HCT116 (cell line): ENCODE measurements around the gene MAP4K1. TPM values are rescaled to one million over a fixed set of nuclear protein-coding genes. Genes with fewer than 3 reads are reported as not detected.
A peak's percentile ranks its signal among the peaks of the same experiment; 100 is the strongest.

ENCODE experiments used
- ATAC-seq: fragments of 200-7000 bp; cut with Tn5 transposase; 2 replicates; pipeline ENCODE4 v1.9.1; 2020; ENCODE audit warnings: mild to moderate bottlenecking, moderate library complexity
- BruUV-seq: library from RNA; stranded (reverse); fragments of 400-500 nt; replicated peaks from 2 replicates; lab custom pipeline; 2021; lab: Mats Ljungman, UMichigan
- CTCF ChIA-PET: fragments of 300-600 bp; sonication (Branson Sonifier 250); formaldehyde crosslinking; loops from one replicate; lab custom pipeline; 2021; ENCODE audit warnings: antibody characterized with exemption; lab: Charles Lee
- POLR2A ChIA-PET: fragments of 300-600, 350-600 bp; sonication (Branson Sonifier 250); formaldehyde crosslinking; loops from one replicate; lab custom pipeline; 2021; ENCODE audit warnings: antibody characterized with exemption; lab: Charles Lee
- RAD21 ChIA-PET, 2 experiments: fragments of 300-600 bp; sonication (Branson Sonifier 250); formaldehyde crosslinking; loops; one replicate each; lab custom pipeline; 2023; ENCODE audit warnings: low total read pairs in 2 of 2; ENCODE audit not compliant: uncharacterized antibody in 2 of 2, unreplicated experiment in 2 of 2, low non-redundant PET in 1 of 2; lab: Charles Lee
- DNase-seq: peaks from one replicate; pipeline ENCODE4 v3.0.0-alpha.2; 2010; ENCODE audit warnings: low read depth, low spot score
- H2AFZ ChIP-seq: fragments of 200-600 bp; shearing (Covaris generic), sonication (generic); 2 replicates; pipeline ENCODE4 v1.6.1; 2017; ENCODE audit warnings: low read depth, mixed run types, mixed read lengths, antibody characterized with exemption, low read length; ENCODE audit not compliant: poor library complexity, severe bottlenecking
- H3K27ac ChIP-seq: 2 replicates; pipeline ENCODE4 v1.5.1; 2012; ENCODE audit warnings: low read depth, low read length
- H3K27me3 ChIP-seq: fragments of 200-600 bp; sonication (generic); 2 replicates; pipeline ENCODE4 v1.6.1; 2016; ENCODE audit warnings: mixed run types, low read length, mixed read lengths; ENCODE audit not compliant: insufficient read depth
- H3K36me3 ChIP-seq, 2 experiments: fragments of 200-500 bp in 1 of 2; fragments of 200-600 bp in 1 of 2; sonication (Bioruptor generic) in 1 of 2; sonication (generic) in 1 of 2; 2 replicates each; pipeline versions ENCODE4 v1.5.1 to v1.6.1; 2014 to 2016; ENCODE audit warnings: low read length in 2 of 2, inconsistent platforms in 1 of 2, mixed read lengths in 1 of 2, mixed run types in 1 of 2; ENCODE audit not compliant: insufficient read depth in 2 of 2, control insufficient read depth in 1 of 2
- H3K4me1 ChIP-seq, 2 experiments: fragments of 200-600 bp in 1 of 2; sonication (generic) in 1 of 2; 2 replicates each; pipeline versions ENCODE4 v1.5.1 to v1.6.1; 2012 to 2017; ENCODE audit warnings: low read length in 2 of 2, inconsistent platforms in 1 of 2, mild to moderate bottlenecking in 1 of 2, mixed read lengths in 1 of 2, mixed run types in 1 of 2, moderate library complexity in 1 of 2; ENCODE audit not compliant: insufficient read depth in 2 of 2, control insufficient read depth in 1 of 2
- H3K4me2 ChIP-seq: fragments of 200-600 bp; sonication (generic); 2 replicates; pipeline ENCODE4 v1.6.1; 2017; ENCODE audit warnings: mixed run types, low read length, mixed read lengths
- H3K4me3 ChIP-seq, 2 experiments: fragments of 200-600 bp in 1 of 2; sonication (generic) in 1 of 2; replicated peaks in 1 of 2; 2 replicates each; pipeline ENCODE4 v1.5.1; 2011 to 2016; ENCODE audit warnings: low read length in 2 of 2, control low read depth in 1 of 2, low read depth in 1 of 2, mild to moderate bottlenecking in 1 of 2, mixed read lengths in 1 of 2, mixed run types in 1 of 2
- H3K79me2 ChIP-seq: fragments of 200-600 bp; sonication (generic); 2 replicates; pipeline ENCODE4 v1.6.1; 2017; ENCODE audit warnings: mild to moderate bottlenecking, mixed run types, low read length, moderate library complexity, mixed read lengths; ENCODE audit not compliant: insufficient read depth
- H3K9ac ChIP-seq: fragments of 200-600 bp; sonication (generic); 2 replicates; pipeline ENCODE4 v1.6.1; 2016; ENCODE audit warnings: low read length, mixed read lengths
- H3K9me2 ChIP-seq: fragments of 200-600 bp; sonication (generic), shearing (Covaris generic); 2 replicates; pipeline ENCODE4 v1.6.1; 2017; ENCODE audit warnings: mixed run types, mild to moderate bottlenecking, moderate library complexity; ENCODE audit not compliant: insufficient read depth
- H3K9me3 ChIP-seq, 2 experiments: fragments of 200-500 bp in 1 of 2; fragments of 200-600 bp in 1 of 2; sonication (Bioruptor generic) in 1 of 2; sonication (generic) in 1 of 2; 2 replicates each; pipeline ENCODE4 v1.6.1; 2014 to 2017; ENCODE audit warnings: low read length in 2 of 2, mixed read lengths in 2 of 2, inconsistent platforms in 1 of 2, low read depth in 1 of 2, mild to moderate bottlenecking in 1 of 2, mixed run types in 1 of 2, moderate library complexity in 1 of 2; ENCODE audit not compliant: control insufficient read depth in 1 of 2, insufficient read depth in 1 of 2
- H4K20me1 ChIP-seq: fragments of 200-600 bp; sonication (generic), shearing (Covaris generic); 2 replicates; pipeline ENCODE4 v1.6.1; 2017; ENCODE audit warnings: mixed run types, mild to moderate bottlenecking, moderate library complexity; ENCODE audit not compliant: insufficient read depth
- CBX3 ChIP-seq: IDR thresholded peaks from 2 replicates; pipeline ENCODE4 v1.6.1; 2012; ENCODE audit warnings: low read depth
- CTCF ChIP-seq, 3 experiments: fragments of 200-600 bp in 1 of 3; sonication (generic) in 1 of 3; IDR thresholded peaks in 2 of 3; conservative IDR thresholded peaks in 1 of 3; 2 replicates each; pipeline ENCODE4 v1.5.1; 2012 to 2017; ENCODE audit warnings: low read depth in 2 of 3, low read length in 2 of 3, antibody characterized with exemption in 1 of 3, borderline replicate concordance in 1 of 3, control low read depth in 1 of 3, mild to moderate bottlenecking in 1 of 3, mixed read lengths in 1 of 3, mixed run types in 1 of 3, moderate library complexity in 1 of 3; ENCODE audit not compliant: insufficient read depth in 1 of 3
- EZH2 ChIP-seq: fragments of 200-600 bp; sonication (generic); IDR thresholded peaks from 2 replicates; pipeline ENCODE4 v1.6.1; 2017; ENCODE audit warnings: antibody characterized with exemption, mixed run types
- POLR2A ChIP-seq: IDR thresholded peaks from 2 replicates; pipeline ENCODE4 v1.7.0; 2011; ENCODE audit warnings: borderline replicate concordance; ENCODE audit not compliant: insufficient read depth, insufficient read length; ENCODE audit errors: extremely low read depth
- RAD21 ChIP-seq: IDR thresholded peaks from 2 replicates; pipeline ENCODE4 v1.6.1; 2012; ENCODE audit warnings: low read depth, mild to moderate bottlenecking
- SP1 ChIP-seq: IDR thresholded peaks from 2 replicates; pipeline ENCODE4 v1.6.1; 2012; ENCODE audit warnings: low read depth
- SRF ChIP-seq: IDR thresholded peaks from 2 replicates; pipeline ENCODE4 v1.6.1; 2012; ENCODE audit warnings: low read depth
- intact Hi-C: fragments of 100-400 bp; cut with micrococcal nuclease; formaldehyde crosslinking; loops from 2 replicates; pipeline ENCODE4 v1.10.0; 2022
- total RNA-seq: library from RNA; stranded (reverse); gene quantifications from one replicate; pipeline ENCODE4 v1.2.1, GENCODE V29; 2021; ENCODE audit not compliant: unreplicated experiment

MAP4K1 gene
- total RNA-seq, 1 experiment from 2014 or later, result 9.1 TPM

DNA sequence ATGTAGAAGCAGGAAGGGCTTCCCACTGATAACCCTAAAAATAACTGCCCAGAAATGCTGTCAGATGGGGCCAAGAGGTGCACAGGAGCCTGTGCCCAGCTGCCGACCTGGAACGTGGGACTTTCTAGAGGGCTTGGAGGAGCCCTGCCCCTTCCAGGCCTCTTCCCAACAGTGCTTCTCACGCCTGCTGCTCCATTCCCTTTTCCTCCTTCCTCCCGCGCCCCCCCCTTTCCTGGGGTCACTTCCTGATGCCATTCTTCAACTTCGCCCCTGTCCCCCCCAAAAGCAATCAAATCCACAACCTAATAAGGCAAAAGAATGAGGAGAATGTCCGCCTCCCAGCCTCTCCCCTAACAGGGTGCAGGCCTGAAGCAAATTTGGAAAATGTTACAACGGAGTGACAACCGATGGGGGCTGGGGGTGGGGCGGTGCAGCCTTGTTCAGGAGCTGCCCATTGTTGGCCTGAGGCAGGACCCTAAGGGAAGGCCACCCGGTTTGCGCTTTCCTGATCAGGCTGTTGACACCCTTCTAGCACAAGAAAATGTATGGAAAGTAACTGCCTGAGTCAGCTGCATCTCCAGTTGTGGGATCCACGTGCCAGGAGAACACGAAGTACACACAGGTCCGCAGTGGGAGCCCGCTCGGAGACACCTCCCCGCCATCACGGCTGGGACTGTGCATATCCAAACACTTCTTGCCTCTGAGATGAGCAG is 48.4 kb upstream of the MAP4K1 start:
- no peak for ATAC-seq
- H3K27me3 ChIP-seq, result no peaks in the 10 kb centered on the region
- TF ChIP-seq EZH2, result no peak
- TF ChIP-seq SP1, result no peak
- no peak for TF ChIP-seq RAD21
- TF ChIP-seq, all 23 proteins: peak for 0
- ChIA-PET CTCF (no interaction called here), RAD21 (no interaction called here), POLR2A (interaction anchor here (0.6 kb wide), 1 partner anchor 19 kb away, joined by 4 read pairs; the partner anchor contains the start of gene ACTN4)
- Histone ChIP-seq H3K4me2 (peak overlapping the region; percentile 25), H3K9ac (peak overlapping the region; percentile 26), H3K4me1 (peaks cover 78 to 95% of the 10 kb centered on the region in 2 experiments), H4K20me1 (peaks cover 14% of the 10 kb centered on the region; the same call in 1 of the 2 replicates), H3K9me2 (no peaks in the 10 kb centered on the region), H3K79me2 (peaks cover 100% of the 10 kb centered on the region), H3K9me3 (no peaks in the 10 kb centered on the region), H2AFZ (no peak overlapping the region), H3K27ac (peak overlapping the region; percentile 40), H3K36me3 (peaks cover 7 to 16% of the 10 kb centered on the region in 2 experiments; a peak in 2 of 4 replicates), H3K4me3 (no peak overlapping the region)
- intact Hi-C loops, result no loop called here
- BruUV-seq, result no TSS peak
- no peak for DNase-seq

- peak overlapping the region; percentile 26; the same call in 1 of the 2 replicates for H3K9ac ChIP-seq
- POLR2A ChIA-PET, result no interaction called here
Observed at GRCh38 chr19:38665219-38665931, 47.6 kb upstream of the MAP4K1 start.

More at GRCh38 chr19:38665219-38665931, 47.6 kb upstream of the MAP4K1 start:
- Histone ChIP-seq H4K20me1 (peaks cover 11% of the 10 kb centered on the region; the same call in 1 of the 2 replicates), H3K9me3 (no peaks in the 10 kb centered on the region), H3K4me2 (peak overlapping the region; percentile 25)
- RAD21 ChIA-PET, result no interaction called here
- CTCF ChIA-PET, result interaction anchor here (0.6 kb wide), 1 partner anchor 440 kb away, joined by 3 read pairs; no protein-coding TSS in a partner anchor
- no TSS peak for BruUV-seq
- TF ChIP-seq EZH2 (no peak), SRF (no peak), POLR2A (no peak), CTCF (IDR thresholded peaks at IDR 0.05 in 2 of 3, conservative IDR thresholded peaks at IDR 0.05 in 1 of 3; ENCODE audit: borderline replicate concordance in 1 of 3, insufficient read depth in 1 of 3, low read depth in 2 of 3, low read length in 2 of 3) (no peak), CBX3 (no peak), RAD21 (no peak)
- TF ChIP-seq, all 23 proteins: peak for 0
- ATAC-seq (no peak), DNase-seq (no peak)
- Histone ChIP-seq H3K4me1 (peaks cover 77 to 95% of the 10 kb centered on the region in 2 experiments), H3K4me3 (no peak overlapping the region), H3K79me2 (peaks cover 100% of the 10 kb centered on the region), H3K36me3 (peaks cover 7 to 22% of the 10 kb centered on the region in 2 experiments; a peak in 2 of 4 replicates), H2AFZ (no peak overlapping the region), H3K27me3 (no peaks in the 10 kb centered on the region), H3K27ac (peak overlapping the region; percentile 17; the same call in 1 of the 2 replicates), H3K9me2 (no peaks in the 10 kb centered on the region)
- intact Hi-C loops, result no loop called here
